ENCODE results near the gene STT3A. TPM values are rescaled to one million over a fixed set of nuclear protein-coding genes. Genes with fewer than 3 reads are reported as not detected.

STT3A gene
- total and polyA plus RNA-seq, 5 donors from 2014 or later = 46.8 to 73.3 (median 57.7) TPM

- no peak overlapping the region for H3K27ac ChIP-seq (ENCODE audit: insufficient read depth, low read length, poor library complexity, severe bottlenecking)
- Mint-ChIP-seq H3K27me3 (no peaks in the 10 kb centered on the region), H3K27ac (peak overlapping the region in 1 of 3 donors; percentile 64), H3K4me3 (no peak overlapping the region), H3K36me3 (peaks cover 9% of the 10 kb centered on the region), H3K9me3 (peaks cover 0 to 9% (median 0%) of the 10 kb centered on the region in 7 donors), H3K4me1 (peaks cover 2 to 16% (median 6%) of the 10 kb centered on the region in 4 donors)
- no peaks in the 10 kb centered on the region for H3K9me3 ChIP-seq (ENCODE audit: control insufficient read depth in 2 of 2, low read length in 2 of 2)
- no peaks in the 10 kb centered on the region for H3K36me3 ChIP-seq (ENCODE audit: control insufficient read depth, insufficient read depth, low read length)
- no peak for ATAC-seq (ENCODE audit: low read depth in 2 of 2)
- no peaks in the 10 kb centered on the region for H3K4me1 ChIP-seq (ENCODE audit: control insufficient read depth, insufficient read depth, low read length, poor library complexity, severe bottlenecking)
- DNase-seq = no peak
- H3K27me3 ChIP-seq (ENCODE audit: control insufficient read depth, insufficient read depth, low read length) = no peaks in the 10 kb centered on the region
- H3K4me3 ChIP-seq (ENCODE audit: low read depth, low read length) = no peak overlapping the region
Observed at GRCh38 chr11:125663910-125664309, 71.3 kb downstream of the STT3A start.

- no peak overlapping the region for H3K27ac ChIP-seq (ENCODE audit: insufficient read depth, low read length, poor library complexity, severe bottlenecking)
- Mint-ChIP-seq H3K36me3 (peaks cover 9% of the 10 kb centered on the region), H3K4me1 (peaks cover 0 to 24% (median 10%) of the 10 kb centered on the region in 4 donors), H3K27ac (no peak overlapping the region), H3K4me3 (no peak overlapping the region), H3K27me3 (no peaks in the 10 kb centered on the region), H3K9me3 (peaks cover 0 to 9% (median 2%) of the 10 kb centered on the region in 7 donors)
- H3K4me3 ChIP-seq (ENCODE audit: low read depth, low read length) = no peak overlapping the region
- DNase-seq = no peak
- no peaks in the 10 kb centered on the region for H3K4me1 ChIP-seq (ENCODE audit: control insufficient read depth, insufficient read depth, low read length, poor library complexity, severe bottlenecking)
- ATAC-seq (ENCODE audit: low read depth in 2 of 2) = no peak
- no peaks in the 10 kb centered on the region for H3K9me3 ChIP-seq (ENCODE audit: control insufficient read depth in 2 of 2, low read length in 2 of 2)
- H3K36me3 ChIP-seq (ENCODE audit: control insufficient read depth, insufficient read depth, low read length) = no peaks in the 10 kb centered on the region
- no peaks in the 10 kb centered on the region for H3K27me3 ChIP-seq (ENCODE audit: control insufficient read depth, insufficient read depth, low read length)
Observed at GRCh38 chr11:125667151-125667550, 74.5 kb downstream of the STT3A start.

DNA sequence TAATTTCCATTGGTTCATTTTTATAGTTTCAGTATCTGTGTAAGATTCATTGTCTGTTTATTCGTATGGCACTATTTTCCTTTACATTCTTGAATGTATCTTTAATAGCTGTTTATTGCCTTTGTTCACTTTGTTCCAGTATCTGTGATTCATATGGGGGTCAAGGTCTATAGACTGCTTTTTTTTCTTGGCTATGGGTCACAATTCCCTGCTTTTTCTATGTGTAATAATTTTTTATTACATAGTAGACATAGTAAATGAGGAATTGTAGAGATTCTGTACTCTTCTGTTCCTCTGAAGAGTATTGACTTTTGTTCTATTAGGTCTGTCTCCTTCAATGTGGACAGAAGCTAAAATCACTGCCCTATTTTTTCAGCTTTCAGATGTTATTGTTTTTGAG lies 77.5 kb downstream of the STT3A start:
- H3K27ac ChIP-seq (ENCODE audit: insufficient read depth, low read length, poor library complexity, severe bottlenecking) = no peak overlapping the region

DNA sequence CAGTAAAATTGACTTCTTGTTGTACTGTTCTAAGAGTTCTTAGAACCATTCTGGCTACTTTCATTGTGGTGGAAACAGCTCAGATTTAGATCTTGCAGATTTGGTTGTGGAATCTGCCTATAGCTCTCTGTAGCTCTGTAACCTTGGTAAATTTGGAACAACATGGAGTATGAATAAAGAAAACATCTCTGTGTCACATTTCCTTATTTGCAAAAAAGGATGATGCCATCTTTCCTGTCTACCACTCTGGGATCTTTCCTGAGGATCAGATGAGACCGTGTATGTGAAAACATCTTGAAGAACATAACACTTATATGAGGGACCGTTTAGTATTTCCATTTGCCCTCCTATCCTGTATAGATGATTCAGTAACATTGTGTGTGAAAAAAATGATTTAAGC lies 78.9 kb downstream of the STT3A start:
- H3K4me1 Mint-ChIP-seq = peaks cover 0 to 10% (median 6%) of the 10 kb centered on the region in 4 donors
- Histone ChIP-seq H3K4me1 (ENCODE audit: control insufficient read depth, insufficient read depth, low read length, poor library complexity, severe bottlenecking) (peaks cover 3% of the 10 kb centered on the region), H3K9me3 (ENCODE audit: control insufficient read depth in 2 of 2, low read length in 2 of 2) (no peaks in the 10 kb centered on the region), H3K4me3 (ENCODE audit: low read depth, low read length) (no peak overlapping the region), H3K27ac (ENCODE audit: insufficient read depth, low read length, poor library complexity, severe bottlenecking) (no peak overlapping the region), H3K27me3 (ENCODE audit: control insufficient read depth, insufficient read depth, low read length) (no peaks in the 10 kb centered on the region), H3K36me3 (ENCODE audit: control insufficient read depth, insufficient read depth, low read length) (no peaks in the 10 kb centered on the region)
- no peaks in the 10 kb centered on the region for H3K27me3 Mint-ChIP-seq
- no peak overlapping the region for H3K4me3 Mint-ChIP-seq
- DNase-seq = no peak
- peak overlapping the region in 1 of 3 donors; percentile 7 for H3K27ac Mint-ChIP-seq
- no peak for ATAC-seq (ENCODE audit: low read depth in 2 of 2)
- peaks cover 2% of the 10 kb centered on the region for H3K36me3 Mint-ChIP-seq
- H3K9me3 Mint-ChIP-seq = peaks cover 0 to 5% (median 2%) of the 10 kb centered on the region in 7 donors

More for the DNA sequence above, 77.5 kb downstream of the STT3A start:
- ATAC-seq (ENCODE audit: low read depth in 2 of 2) (no peak), DNase-seq (no peak)
- H3K27me3 ChIP-seq (ENCODE audit: control insufficient read depth, insufficient read depth, low read length) = no peaks in the 10 kb centered on the region
- H3K27me3 Mint-ChIP-seq = no peaks in the 10 kb centered on the region
- H3K4me1 Mint-ChIP-seq = peaks cover 0 to 16% (median 6%) of the 10 kb centered on the region in 4 donors
- peaks cover 3% of the 10 kb centered on the region for H3K4me1 ChIP-seq (ENCODE audit: control insufficient read depth, insufficient read depth, low read length, poor library complexity, severe bottlenecking)
- H3K9me3 ChIP-seq (ENCODE audit: control insufficient read depth in 2 of 2, low read length in 2 of 2) = no peaks in the 10 kb centered on the region
- H3K4me3 Mint-ChIP-seq = no peak overlapping the region
- peaks cover 3% of the 10 kb centered on the region for H3K36me3 Mint-ChIP-seq
- no peaks in the 10 kb centered on the region for H3K36me3 ChIP-seq (ENCODE audit: control insufficient read depth, insufficient read depth, low read length)
- peaks cover 0 to 6% (median 2%) of the 10 kb centered on the region in 7 donors for H3K9me3 Mint-ChIP-seq
- H3K4me3 ChIP-seq (ENCODE audit: low read depth, low read length) = no peak overlapping the region
- H3K27ac Mint-ChIP-seq = no peak overlapping the region

Other genes with a start within 250 kb of the STT3A start
- 1.5 TPM for gene FEZ1, start 96.6 kb upstream of the STT3A start, total RNA-seq
- under 1 TPM in 2 of 4 donors, not detected in 2; 0.52 to 0.73 TPM for gene FEZ1, start 96.6 kb upstream of the STT3A start, polyA plus RNA-seq
- gene EI24, start 23.4 kb upstream of the STT3A start, total RNA-seq = 19.2 TPM
- 10 to 100 TPM; 57.2 to 84.9 (median 75.8) TPM for gene EI24, start 23.4 kb upstream of the STT3A start, polyA plus RNA-seq
- gene CHEK1, start 32.3 kb downstream of the STT3A start, total RNA-seq = 13.2 TPM
- 10 to 100 TPM in 1 of 4 donors, 1 to 10 TPM in 3; 4.4 to 12.7 (median 6.8) TPM for gene CHEK1, start 32.3 kb downstream of the STT3A start, polyA plus RNA-seq
- gene ACRV1, start 88.0 kb downstream of the STT3A start, total RNA-seq = not detected
- gene ACRV1, start 88.0 kb downstream of the STT3A start, polyA plus RNA-seq = not detected
- gene PATE1, start 153.4 kb downstream of the STT3A start, total RNA-seq = not detected
- not detected for gene PATE1, start 153.4 kb downstream of the STT3A start, polyA plus RNA-seq
- not detected for gene PATE2, start 186.0 kb downstream of the STT3A start, total RNA-seq
- gene PATE2, start 186.0 kb downstream of the STT3A start, polyA plus RNA-seq = not detected
- gene PATE3, start 195.3 kb downstream of the STT3A start, total RNA-seq = not detected
- not detected for gene PATE3, start 195.3 kb downstream of the STT3A start, polyA plus RNA-seq
- not detected for gene PATE4, start 240.5 kb downstream of the STT3A start, total RNA-seq
- not detected for gene PATE4, start 240.5 kb downstream of the STT3A start, polyA plus RNA-seq

Measured in CD4-positive, CD25-positive, alpha-beta regulatory T cell (primary cell).